Uterine smooth muscle cell (primary cell): Measurements from ENCODE around the gene SERPINH1. TPM values are rescaled to one million over a fixed set of nuclear protein-coding genes. Genes with fewer than 3 reads are reported as not detected.

ENCODE experiments used
- total RNA-seq: library from RNA; depleted of rRNA; stranded (reverse); fragments of >200 nt; gene quantifications from 2 replicates; pipeline ENCODE4 v1.2.3, GENCODE V29; 2014

Gene SERPINH1
- 1,093 and 1,842 TPM in 2 replicates for total RNA-seq

DNA sequence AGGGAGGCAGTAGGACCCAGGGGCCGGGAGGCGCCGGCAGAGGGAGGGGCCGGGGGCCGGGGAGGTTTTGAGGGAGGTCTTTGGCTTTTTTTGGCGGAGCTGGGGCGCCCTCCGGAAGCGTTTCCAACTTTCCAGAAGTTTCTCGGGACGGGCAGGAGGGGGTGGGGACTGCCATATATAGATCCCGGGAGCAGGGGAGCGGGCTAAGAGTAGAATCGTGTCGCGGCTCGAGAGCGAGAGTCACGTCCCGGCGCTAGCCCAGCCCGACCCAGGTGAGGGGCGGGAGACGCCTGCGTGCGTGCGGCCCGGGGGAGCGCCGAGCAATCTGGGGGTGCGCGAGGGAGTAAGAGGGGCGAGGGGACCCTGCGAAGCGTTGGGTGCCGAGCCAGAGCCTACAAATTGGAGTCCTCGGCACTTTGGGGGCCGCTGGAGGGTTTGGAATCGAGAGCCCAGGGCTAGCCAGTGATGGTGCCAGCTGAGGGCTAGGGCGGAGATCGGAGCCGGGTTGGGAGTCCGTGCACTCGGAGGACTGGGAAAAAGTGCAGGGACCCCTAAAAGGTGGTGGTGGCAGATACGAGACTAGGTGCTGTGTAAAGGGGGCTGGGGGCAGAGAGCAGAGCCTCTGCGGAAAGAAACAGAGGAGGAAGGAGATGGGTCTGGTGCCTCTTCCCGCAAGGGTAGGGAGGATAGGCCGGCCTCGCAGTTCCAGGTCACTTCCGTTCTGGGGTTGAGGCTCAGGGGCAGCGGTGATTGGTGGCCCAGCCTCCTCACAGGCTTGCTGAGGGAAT lies at the start of gene SERPINH1:
Gene SERPINH1 (plus strand): TSS at position 206 of the 788 bp plus-strand sequence. CDS start 4,097 bp downstream, outside the sequence.

DNA sequence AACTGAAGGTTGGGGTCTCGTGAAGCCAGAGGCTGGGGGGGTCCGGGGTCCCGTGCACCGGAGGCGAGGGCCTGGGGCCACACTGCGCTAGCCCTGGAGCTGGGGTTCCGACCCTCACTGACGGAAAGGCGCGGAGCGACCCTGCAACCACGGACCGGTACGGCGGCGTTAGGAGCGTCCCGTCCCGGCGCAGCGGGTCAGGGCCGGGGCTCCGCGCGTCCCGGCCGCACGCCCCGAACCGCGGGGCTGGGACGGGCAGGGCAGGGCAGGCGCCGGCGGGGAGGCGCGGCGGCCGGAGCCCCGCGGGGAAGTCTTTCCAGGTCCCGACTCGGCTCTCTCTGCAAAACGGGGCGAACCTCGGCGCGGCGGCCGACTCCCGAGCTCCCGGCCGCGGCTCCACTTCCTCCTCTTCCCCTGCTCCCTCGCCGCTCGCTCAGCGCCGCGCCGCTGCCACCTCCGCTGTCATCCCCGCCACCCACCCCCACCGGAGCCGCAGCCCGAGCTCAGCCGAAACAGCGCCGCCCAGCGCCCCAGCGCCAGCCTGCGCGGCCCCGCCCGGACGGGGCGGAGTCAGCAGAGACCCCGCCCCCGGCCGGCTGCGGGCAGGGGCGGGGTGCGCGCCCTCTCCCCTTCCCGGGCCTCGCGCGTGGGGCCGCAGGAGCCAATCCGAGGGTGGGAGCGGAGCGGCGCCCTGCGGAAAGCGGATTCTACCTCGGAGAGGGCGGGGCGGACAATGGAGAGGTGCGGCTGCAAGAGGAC lies 36.4 kb upstream of the SERPINH1 start, which contains the start of gene GDPD5:
Gene GDPD5 (minus strand): TSS at position 509 of the 759 bp plus-strand sequence. CDS start 48,206 bp downstream, outside the sequence.

Other genes starting within 250 kb of the SERPINH1 start
- 3.0 and 3.2 TPM in 2 replicates for gene ARRB1, start 210.6 kb upstream of the SERPINH1 start, total RNA-seq
- gene RPS3, start 162.7 kb upstream of the SERPINH1 start, total RNA-seq = 1,878 and 2,289 TPM in 2 replicates
- 1.7 and 2.2 TPM in 2 replicates for gene KLHL35, start 129.1 kb upstream of the SERPINH1 start, total RNA-seq
- 1.9 and 4.1 TPM in 2 replicates for gene GDPD5, start 36.3 kb upstream of the SERPINH1 start, total RNA-seq
- gene MAP6, start 106.8 kb downstream of the SERPINH1 start, total RNA-seq = 1.1 and 1.3 TPM in 2 replicates
- not detected in 2 replicates for gene MOGAT2, start 155.6 kb downstream of the SERPINH1 start, total RNA-seq
- 1.3 and 2.1 TPM in 2 replicates for gene DGAT2, start 206.5 kb downstream of the SERPINH1 start, total RNA-seq